T-helper 2 cell (primary cell): ENCODE data around the gene KRTAP10-9.
"Not testable (repeated sequence)": the region's sequence is repeated elsewhere in the genome, so short reads cannot be mapped to it uniquely, and the experiment has no call there.

Experiments used
- DNase-seq, 5 experiments: peaks; one replicate each; pipeline versions ENCODE4 v3.0.0 to v3.0.0-alpha.2; 2012 to 2022
- total RNA-seq, 2 donors: gene quantifications; one replicate each; lab custom pipeline; 2026; lab: John Stamatoyannopoulos, UW

The KRTAP10-9 gene, protein sequence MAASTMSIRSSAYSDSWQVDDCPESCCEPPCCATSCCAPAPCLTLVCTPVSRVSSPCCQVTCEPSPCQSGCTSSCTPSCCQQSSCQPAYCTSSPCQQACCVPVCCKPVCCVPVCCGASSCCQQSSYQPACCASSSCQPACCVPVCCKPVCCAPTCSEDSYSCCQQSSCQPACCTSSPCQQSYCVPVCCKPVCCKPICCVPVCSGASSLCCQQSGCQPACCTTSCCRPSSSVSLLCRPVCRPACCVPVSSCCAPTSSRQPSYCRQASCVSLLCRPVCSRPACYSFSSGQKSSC
- 0 reads per million in 2 donors for total RNA-seq

DNA sequence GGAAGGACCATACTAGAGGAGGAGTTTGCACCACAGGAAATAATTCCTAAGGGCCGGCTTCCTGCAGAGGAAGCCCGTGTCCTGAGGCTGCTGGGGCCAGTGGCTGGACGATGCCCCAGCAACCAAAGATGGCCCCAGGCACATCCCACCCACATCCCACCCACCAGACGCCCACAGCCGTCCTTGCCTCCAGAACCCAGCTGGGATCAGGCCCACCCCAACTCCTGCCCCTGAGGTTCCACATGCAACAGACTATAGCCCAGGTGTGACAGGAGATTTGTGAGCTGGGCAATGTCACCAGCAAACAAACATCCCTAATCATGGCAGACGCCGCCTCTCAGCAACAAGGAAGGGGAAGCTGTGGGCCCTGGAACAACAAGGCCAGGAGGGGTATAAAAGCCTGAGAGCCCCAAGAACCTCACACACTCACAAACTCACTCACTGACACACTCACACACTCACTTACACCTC, at the start of gene KRTAP10-9:
Gene KRTAP10-9, plus strand, starts transcription at position 421 of the 471 bp plus-strand sequence. CDS start 79 bp downstream, outside the sequence.
- DNase-seq = no peak

DNA sequence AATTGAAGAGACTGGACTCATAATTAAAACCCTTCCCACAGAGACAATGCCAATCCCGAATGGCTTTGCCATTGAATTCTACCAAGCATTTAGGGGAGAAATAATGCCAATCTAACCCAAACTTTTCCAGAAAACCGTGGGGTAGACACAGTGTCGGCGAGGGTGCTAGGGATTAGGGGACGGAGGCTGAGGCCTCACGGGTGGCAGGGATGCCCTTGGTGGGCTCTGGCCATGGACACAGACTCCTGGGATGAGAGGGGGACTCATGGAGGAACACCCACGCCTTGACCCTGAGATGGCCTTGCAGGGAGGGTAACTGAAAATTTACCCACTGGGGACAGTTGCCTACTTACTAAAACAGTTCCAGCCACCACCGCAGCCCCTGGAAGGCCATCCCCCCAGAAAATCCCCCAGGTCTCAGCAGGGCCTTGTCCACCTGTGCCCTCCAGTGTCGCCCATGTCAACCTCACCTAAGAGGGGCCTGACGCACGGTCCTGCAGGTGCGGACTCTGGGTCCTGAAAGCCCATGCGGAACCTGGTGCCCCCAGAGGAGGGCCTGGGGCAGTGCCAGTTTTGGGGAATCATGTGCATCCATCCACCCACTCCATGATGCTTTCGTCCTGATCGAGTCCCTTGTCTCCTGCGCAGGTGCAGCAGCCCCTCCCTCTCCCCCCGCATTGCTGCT, 48.4 kb upstream of the KRTAP10-9 start:
- no peak for DNase-seq

DNA sequence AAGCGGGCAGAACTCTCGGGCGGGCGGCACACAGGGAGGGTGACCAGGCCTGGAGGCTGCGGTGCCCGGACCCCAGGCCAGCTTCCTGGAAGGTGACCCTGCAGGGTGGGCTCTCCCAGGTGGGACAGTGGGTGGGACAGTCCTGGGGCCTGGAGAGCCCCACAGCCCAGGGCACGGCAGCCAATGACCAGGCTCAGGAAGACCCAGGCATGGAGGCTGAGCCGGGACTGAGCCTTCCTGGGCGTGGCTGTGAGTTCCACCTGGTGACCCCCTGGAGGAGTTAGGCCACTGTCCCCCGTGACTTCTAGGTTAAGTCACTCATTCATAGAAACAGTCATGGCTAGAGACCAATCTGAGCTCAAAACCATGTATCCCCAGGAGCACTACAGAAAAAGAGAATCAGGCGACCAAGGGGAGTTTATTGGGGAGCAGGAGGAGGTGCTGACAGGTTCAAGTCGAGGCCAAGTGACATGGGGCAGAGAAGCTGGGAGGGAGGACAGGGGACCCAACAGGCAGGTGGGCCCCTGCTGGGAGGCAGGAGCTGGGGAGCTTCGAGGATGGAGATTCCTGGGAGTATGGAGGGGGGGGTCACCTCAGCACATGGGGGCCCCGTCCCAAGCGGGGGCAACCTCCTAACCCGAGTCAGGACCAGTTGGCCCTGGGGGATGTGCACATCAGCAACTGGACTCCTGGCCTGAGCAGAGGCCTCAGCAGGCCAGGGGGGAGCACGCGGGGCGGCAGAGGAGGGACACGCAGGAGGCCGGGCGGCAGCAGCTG, 47.6 kb upstream of the KRTAP10-9 start:
- DNase-seq = no peak

DNA sequence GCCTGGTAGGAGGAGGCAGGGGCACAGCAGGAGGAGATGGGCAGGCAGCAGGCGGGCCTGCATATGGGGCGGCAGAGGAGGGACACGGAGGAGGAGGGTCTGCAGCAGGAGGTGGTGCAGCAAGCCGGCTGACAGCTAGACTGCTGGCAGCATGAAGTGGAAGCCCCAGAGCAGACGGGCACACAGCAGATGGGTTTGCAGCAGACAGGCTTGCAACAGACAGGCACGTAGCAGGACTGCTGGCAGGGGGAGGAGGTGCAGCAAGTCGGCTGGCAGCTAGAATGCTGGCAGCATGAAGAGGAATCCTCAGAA, 47.1 kb upstream of the KRTAP10-9 start:
- DNase-seq = no peak

DNA sequence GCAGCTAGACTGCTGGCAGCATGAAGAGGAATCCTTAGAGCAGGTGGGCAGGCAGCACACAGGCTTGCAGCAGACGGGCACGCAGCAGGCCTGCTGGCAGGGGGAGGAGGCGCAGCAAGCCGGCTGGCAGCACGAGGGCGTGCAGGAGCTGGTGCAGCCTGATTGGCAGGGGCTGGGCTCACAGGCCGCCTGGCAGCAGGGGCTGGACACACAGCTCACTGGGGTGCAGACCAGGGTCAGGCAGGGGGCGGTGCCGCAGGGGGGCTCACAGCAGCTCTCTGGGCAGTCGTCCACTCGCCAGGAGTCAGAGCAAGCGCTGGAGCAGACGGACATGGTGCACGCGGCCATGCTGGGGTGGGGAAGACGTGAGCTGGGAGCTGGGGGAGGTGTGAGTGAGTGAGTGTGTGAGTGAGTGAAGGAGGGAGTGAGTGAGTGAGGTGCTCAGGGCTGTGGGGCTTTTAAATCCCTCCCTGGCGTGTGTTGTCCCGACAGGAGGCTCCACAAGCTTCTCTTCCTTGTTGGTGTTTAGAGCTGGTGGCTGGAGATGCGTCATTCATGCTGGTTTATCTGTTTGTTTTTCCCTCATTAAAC, 46.6 kb upstream of the KRTAP10-9 start, which contains the start of gene KRTAP10-5:
Gene KRTAP10-5, minus strand, starts transcription at position 374 of the 591 bp plus-strand sequence. Its CDS starts 26 bp downstream, at position 348.
- not testable (repeated sequence) for DNase-seq

DNA sequence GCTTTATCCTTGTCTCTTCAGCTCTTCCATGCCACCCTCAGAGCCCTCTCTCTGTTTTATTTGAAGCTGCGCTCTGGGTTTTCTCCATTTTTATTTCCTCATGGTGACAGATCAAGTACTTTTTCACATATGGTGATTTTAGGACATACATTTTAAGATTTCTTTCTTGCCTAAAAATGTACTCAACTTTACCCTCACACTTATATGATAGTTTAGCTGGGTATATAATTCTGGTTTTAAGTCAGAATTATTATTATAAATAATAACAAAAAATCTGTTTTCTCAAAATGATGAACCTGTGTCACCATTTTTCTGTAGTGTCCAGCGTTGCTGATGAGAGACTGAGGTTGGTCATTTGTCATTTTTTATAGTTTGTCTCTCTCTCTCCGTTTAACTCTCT, 45.7 kb upstream of the KRTAP10-9 start:
- no peak for DNase-seq

DNA sequence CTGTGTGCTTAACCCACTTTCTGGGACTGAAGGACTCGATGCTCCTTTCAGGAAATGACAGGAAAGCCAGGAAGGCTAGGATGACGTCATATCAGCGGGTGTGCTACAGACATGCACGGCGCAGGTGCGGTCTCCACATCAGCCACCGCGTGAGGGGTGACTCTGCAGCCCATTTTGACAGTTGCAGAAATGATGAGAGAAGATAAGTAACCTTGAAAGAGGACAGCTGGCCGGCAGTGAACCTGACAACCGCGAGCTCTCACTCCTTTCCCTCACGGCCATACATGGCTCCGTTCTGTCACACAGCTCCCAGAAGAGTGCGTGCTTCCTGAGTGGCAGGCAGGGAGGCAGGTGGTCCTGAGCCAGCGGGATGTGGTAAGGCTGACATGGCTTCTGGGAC, 44.8 kb upstream of the KRTAP10-9 start:
- DNase-seq = no peak

DNA sequence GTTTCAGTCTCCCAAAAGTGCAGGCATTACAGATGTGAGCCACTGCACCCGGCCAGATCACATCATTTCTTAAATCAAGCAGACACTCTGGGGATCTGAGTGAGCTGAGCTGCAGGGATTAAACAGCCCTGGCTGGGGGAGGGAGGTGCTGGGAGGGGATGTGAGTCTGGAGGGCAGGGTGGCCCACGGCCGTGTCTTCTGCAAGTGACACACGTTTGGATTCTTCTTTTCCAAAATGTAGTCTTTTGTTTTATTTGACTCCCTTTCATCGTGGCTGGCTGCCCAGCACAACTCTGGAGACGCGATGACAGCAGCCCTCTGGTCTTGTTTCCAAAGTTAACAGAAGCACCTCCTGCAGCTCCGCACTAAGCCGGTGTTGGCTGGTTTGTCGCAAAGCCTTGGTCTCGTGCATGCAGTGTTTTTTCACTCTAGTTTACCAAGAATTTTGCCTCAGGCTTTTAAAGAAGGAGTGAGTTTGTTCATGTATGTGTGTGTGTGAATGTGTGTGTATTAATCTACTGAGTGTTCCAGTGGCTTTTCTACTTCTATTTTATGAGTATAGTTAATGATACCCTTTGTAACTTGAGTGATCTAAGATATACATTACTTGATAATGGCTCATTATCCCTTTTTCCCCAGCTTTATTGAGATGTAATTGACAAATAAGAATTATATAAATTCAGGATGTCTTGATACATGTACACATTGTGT, 43.6 kb upstream of the KRTAP10-9 start:
- no peak for DNase-seq

DNA sequence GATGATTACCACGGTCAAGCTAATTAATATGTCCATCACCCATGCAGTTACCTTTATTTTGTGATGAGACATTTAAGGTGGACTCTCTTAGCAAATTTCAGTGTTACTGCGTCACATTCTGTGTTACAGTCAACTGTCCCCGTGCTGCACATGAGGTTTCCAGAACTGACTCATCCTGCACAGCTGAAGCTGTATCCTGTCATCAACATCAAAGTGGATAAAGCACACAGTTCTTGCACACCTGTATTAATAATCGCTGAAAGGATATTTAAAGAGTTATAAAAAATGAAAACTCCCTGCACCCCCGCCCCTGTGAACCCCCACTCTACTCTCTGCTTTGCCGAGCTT, 43.1 kb upstream of the KRTAP10-9 start:
- DNase-seq = peak in 1 of 5 experiments; percentile 69

DNA sequence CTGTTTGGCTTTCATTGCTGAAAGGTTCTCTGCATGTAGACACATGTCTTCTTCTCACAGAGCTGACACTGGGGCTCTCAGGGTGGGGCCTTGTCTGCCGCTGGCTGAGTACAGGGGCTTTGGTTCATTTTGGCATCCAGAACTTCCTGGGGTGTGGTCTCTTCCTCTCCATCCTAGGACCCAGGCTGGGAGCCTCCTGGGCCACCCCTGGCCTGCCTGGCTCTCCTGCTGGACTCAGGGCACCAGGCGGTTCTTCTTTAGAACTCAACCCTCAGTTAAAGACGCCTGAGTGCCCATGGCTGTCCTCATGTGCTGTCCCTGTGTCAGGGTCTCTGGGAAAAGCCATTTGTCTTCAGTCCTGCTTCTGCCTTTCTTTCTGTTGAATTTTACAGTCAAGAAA, 41.0 kb upstream of the KRTAP10-9 start:
- DNase-seq = no peak

DNA sequence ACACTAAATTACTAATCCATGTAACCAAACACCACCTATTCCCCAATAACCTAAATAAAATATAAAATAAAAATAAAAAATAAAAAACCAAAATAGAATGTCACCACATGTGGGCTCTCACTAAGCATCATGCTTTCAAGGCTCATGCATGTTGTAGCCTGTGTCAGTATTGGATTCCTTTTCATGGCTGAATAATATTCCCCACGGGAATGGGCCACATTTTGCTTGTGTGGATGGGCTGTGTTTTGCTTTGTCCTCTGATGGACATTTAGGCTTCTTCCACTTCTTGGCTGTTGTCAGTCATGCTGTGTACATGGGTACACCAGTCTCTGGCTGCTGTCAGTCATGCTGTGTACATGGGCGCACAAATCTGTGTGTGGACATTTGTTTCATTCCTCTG, 37.8 kb upstream of the KRTAP10-9 start:
- DNase-seq = no peak

DNA sequence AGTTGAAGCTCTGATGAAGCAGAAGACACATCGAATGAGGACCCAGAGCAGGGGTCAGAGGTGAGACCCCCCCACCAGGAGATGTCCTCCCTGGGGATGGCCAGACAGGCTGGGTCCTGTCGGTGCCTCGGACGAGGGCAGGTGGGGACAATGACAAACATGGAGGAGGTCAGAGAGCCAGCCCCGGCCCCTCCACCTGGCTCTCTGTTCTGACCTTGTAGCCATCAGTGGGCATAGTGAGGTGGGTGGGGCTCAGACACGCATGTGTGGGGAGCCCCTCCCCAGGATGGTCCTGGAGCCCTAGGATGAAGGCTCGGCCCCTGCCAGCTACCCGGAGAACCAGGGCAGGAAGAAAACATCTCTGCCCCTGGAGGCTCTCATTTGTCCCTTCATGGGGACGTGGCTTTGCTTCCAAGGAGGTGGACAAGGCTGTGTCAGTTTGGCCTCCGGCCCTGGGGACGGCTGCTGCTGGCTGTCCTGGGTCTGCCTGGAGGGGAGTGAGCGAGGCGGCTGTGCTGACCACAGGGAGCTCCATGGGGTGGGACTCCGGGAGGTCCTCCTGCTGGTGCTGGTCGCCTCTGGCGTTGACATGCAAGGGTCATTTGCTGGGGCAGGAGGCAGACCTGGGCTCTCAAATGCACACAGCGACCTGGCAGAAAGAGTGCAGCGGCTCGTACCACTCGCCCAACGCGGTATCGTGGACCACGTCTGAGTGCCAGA, 37.1 kb upstream of the KRTAP10-9 start:
- DNase-seq = no peak

DNA sequence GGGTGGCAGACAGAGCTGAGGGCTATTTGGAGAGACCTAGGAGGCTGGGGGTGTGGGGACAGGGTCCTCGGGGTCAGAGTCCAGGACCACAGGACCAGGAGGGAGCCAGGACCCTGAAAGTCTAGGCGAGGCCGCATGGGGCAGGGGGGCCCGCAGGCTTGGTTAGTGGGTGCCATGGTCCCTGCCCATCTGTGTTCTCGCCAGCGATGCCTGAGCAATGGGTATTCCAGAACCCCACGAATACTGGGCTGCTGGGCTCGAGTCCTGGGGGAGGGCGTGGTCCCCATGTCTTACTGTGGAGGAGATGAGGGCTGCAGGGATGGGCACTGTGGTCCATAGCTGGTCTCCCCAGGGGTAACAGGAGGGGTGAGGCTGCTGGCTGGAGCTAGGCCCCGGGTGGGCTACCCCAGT, 36.6 kb upstream of the KRTAP10-9 start:
- no peak for DNase-seq

DNA sequence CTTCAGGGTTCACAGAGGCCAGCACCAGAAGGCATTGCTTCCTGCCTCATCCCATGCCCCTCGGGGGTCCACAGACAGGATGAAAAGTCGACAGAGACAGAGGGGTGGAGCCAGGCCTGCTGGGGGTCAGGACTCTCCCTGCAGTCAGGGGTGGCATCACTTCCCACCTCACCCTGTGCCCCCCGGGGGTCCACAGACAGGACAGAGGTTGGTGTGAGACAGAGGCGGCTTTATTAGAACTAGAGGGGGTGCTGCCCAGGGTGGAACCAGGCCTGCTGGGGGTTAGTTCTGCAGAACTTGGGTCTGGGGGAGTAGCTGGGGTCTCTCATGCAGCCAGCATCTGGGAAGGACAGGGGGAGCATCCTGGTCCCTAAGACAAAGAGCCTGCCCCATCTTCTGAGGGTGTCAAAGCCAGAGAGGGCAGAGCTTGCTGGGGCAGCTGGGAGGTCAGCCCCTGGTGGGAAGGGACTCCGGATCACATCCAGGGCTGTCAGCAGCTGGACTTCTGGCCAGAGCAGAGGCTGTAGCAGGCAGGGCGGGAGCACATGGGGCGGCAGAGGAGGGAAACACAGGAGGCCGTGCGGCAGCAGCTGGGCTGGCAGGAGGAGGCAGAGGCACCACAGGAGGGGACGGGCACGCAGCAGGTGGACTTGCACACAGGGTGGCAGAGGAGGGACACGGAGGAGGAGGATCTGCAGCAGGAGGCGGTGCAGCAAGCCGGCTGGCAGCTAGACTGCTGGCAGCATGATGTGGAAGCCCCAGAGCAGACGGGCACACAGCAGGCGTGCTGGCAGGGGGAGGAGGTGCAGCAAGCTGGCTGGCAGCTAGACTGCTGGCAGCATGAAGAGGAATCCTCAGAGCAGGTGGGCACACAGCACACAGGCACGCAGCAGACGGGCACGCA, 35.7 kb upstream of the KRTAP10-9 start:
- DNase-seq = not testable (repeated sequence)

DNA sequence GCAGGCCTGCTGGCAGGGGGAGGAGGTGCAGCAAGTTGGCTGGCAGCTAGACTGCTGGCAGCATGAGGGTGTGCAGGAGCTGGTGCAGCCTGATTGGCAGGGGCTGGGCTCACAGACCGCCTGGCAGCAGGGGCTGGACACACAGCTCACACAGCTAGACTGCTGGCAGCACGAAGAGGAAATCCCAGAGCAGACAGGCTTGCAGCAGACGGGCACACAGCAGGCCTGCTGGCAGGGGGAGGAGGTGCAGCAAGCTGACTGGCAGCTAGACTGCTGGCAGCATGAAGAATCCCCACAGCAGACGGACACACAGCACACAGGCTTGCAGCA, 35.1 kb upstream of the KRTAP10-9 start:
- DNase-seq = not testable (repeated sequence)

DNA sequence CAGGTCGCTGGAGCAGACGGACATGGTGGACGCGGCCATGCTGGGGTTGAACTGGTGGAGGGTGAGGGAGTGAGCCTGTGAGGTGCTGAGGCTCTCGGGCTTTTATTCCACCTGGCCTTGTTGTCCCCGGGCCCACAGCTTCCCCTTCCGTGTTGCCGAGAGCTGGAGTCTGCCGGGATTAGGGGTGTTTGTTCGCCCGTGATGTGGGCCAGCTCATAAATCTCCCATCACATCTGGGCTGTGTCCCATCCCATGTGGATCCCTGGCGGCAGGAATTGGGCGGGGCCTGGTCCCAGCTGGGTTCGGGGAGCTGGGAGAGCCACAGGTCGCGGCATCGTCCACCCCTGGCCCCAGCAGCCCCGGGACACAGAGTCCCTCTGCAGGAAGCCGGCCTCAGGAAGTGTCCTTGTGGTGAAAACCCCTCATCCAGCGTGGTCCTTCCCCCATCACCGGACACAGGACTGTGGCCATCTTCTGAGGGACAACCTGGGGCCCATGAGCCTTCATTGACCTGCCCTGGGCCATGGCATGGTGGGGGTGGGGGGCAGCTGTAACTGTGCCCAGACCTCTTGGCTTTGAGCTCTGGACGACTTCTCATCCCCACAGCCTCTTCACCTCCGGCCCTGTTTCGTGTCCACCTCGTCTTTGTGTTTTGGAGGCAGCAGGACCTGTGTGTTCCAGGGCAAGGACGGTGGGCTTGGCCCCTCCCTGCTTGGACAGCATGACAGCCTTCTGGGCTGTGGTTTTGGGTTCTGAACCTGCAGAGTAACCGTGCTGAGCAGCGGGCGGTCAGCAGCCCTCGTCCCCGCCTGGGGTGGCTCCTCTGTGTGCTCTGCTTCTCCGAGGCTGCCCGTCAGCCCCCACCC, 34.2 kb upstream of the KRTAP10-9 start, which contains the start of gene KRTAP10-6:
Gene KRTAP10-6, minus strand, starts transcription at position 60 of the 866 bp plus-strand sequence. Its CDS starts 21 bp downstream, at position 39.
- no peak for DNase-seq

DNA sequence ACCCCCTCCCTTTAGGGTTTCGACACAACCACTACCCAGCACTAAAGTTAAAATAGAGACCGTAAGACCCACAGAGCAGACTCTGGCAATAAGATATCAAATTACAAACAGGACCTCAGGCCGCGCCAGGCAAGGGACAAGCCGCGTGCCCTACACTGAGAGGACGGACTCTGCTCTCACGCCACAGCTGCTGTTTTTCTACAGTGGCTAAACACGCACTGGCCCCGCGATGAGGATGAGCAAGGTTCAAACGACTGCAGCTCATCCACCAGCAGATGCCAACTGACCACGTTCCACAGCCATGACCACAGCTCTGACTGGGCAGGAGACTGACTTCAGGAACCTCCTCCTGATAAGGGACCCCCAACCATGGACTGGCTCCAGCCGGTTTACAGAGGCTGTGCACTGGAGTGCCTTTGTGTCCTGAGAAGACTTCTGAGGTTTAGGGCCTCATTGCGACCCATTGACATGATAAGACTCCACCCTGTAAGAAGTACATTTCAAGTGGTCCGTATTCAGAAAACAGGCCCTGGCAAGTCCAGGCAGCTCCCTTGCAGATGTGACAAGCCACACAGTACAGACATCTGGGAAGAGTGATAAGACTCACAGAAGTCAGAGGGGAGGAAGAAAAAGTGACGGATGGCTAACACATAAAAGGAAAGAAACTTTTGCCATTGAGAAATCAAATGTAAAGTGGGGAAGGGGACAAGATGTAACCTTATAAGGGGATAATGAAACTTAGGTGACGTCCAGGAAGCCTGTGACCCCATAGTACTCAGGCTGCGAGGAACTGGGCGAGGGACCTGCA, 33.1 kb upstream of the KRTAP10-9 start:
- no peak for DNase-seq

DNA sequence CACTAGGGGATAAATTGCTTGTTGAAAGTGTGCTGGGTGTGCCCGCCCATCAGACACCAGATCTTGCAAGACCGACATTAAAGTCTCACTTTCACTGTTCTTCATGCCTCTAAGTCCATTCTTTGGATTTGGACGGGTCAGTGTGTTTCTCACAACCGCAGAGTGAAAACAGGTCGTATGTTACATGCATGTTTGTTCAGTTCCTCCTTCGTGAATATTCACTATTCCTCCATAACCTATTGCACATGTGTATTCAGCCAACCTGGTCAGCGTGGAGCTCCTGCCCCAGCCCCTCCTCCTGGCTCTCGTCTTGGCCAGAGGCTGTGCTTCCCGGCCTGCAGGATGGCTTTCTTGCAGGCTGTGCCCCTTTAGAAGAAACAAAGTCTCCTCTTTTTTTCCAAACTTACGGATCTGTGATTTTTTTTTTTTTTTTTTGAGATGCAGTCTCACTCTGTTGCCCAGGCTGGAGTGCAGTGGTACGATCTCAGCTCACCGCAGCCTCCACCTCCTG, 32.4 kb upstream of the KRTAP10-9 start:
- DNase-seq = no peak
